ENCODE data around the gene NDEL1. TPM values are rescaled to one million over a fixed set of nuclear protein-coding genes. Genes with fewer than 3 reads are reported as not detected.

NDEL1 gene
- total RNA-seq, 1 donor from 2014 or later, result 51.7 TPM

DNA sequence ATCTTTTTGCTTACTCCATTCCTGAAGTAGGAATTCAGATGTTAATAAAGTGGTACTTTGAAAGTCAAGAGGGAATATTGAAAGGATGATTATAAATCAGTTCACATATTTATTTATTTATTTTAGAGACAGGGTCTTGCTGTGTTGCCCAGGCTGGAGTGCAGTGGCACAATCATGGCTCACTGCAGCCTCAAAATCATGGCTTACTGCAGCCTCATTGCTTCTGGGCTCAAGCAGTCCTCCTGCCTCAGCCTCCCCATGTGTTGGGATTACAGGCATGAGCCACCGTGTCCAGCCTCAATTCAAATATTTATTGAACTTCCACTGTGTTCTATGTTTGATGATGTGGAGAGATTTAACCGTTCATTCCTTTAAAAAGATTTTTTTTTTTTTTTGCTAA, 6.6 kb downstream of the NDEL1 start:
- no peak for DNase-seq
- no peaks in the 10 kb centered on the region for H3K9me3 Mint-ChIP-seq (ENCODE audit: unreplicated experiment)
- TF ChIP-seq, protein P1, sequence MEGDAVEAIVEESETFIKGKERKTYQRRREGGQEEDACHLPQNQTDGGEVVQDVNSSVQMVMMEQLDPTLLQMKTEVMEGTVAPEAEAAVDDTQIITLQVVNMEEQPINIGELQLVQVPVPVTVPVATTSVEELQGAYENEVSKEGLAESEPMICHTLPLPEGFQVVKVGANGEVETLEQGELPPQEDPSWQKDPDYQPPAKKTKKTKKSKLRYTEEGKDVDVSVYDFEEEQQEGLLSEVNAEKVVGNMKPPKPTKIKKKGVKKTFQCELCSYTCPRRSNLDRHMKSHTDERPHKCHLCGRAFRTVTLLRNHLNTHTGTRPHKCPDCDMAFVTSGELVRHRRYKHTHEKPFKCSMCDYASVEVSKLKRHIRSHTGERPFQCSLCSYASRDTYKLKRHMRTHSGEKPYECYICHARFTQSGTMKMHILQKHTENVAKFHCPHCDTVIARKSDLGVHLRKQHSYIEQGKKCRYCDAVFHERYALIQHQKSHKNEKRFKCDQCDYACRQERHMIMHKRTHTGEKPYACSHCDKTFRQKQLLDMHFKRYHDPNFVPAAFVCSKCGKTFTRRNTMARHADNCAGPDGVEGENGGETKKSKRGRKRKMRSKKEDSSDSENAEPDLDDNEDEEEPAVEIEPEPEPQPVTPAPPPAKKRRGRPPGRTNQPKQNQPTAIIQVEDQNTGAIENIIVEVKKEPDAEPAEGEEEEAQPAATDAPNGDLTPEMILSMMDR (IDR thresholded peaks at IDR 0.05; ENCODE audit: partially characterized antibody, unreplicated experiment), result no peak
- H3K27me3 Mint-ChIP-seq (ENCODE audit: unreplicated experiment), result no peaks in the 10 kb centered on the region
- H3K27ac Mint-ChIP-seq (ENCODE audit: unreplicated experiment), result no peak overlapping the region
- no peaks in the 10 kb centered on the region for H3K36me3 Mint-ChIP-seq (ENCODE audit: unreplicated experiment)
- no peak overlapping the region for H3K4me3 Mint-ChIP-seq (ENCODE audit: unreplicated experiment)
- peaks cover 1% of the 10 kb centered on the region for H3K4me1 Mint-ChIP-seq (ENCODE audit: low read depth, unreplicated experiment)

DNA sequence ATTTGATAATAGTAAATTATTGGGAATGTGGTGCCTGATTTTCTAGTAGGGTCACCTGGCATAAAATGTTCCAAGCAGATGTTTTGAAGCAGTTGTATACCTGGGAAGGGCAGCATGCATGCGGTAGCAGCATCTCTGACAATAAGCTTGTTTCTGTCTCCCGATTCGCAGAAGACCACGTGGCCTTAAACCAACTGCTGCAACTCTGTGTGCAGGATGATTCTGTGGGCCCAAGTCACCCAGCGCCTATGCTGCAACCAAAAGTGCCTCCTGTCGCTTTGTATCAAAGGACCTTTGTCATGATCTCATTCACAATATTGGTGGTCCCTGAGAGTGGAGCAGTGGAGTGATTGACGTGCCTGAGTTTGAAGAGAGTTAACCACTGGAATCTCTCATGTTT, 8.1 kb downstream of the NDEL1 start:
- no peak overlapping the region for H3K27ac Mint-ChIP-seq (ENCODE audit: unreplicated experiment)

DNA sequence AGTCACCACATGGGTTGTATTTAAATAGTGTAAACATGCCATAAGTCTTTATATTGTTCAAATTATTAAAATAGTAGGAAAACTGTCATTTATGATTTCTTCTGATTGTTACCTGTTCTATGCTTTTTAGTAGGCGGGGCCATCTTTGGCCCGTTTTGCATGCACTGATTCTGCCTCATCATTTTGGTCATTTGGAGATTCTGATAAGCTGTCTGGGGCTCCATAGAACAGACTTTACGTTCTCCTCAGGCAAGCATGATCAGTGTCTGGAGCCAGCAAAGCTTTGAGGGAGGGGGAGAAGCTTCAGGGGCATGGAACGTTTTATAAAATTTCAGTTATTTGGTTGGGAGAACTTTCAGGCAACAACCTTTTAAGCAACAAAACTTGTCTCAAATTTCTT, 8.8 kb downstream of the NDEL1 start:
- H3K4me1 Mint-ChIP-seq (ENCODE audit: low read depth, unreplicated experiment), result no peaks in the 10 kb centered on the region

More for the DNA sequence above, 8.1 kb downstream of the NDEL1 start:
- Mint-ChIP-seq H3K4me1 (ENCODE audit: low read depth, unreplicated experiment) (no peaks in the 10 kb centered on the region), H3K4me3 (ENCODE audit: unreplicated experiment) (no peak overlapping the region), H3K36me3 (ENCODE audit: unreplicated experiment) (no peaks in the 10 kb centered on the region), H3K9me3 (ENCODE audit: unreplicated experiment) (no peaks in the 10 kb centered on the region), H3K27me3 (ENCODE audit: unreplicated experiment) (no peaks in the 10 kb centered on the region)
- TF ChIP-seq, protein P1 (IDR thresholded peaks at IDR 0.05; ENCODE audit: partially characterized antibody, unreplicated experiment), result no peak
- no peak for DNase-seq

DNA sequence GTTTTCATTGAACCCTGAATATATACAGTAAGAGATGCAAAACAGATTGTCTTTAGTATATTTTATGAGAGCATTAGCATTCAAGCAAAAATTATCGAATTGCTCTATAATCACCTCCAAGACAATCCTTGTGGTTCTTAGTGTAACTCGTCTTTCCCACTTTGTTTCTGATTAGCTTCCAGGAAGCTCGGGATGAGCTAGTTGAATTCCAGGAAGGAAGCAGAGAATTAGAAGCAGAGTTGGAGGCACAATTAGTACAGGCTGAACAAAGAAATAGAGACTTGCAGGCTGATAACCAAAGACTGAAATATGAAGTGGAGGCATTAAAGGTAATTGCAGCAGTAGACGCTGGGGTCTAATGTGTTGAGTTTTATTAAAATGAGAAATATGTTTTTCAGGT, 9.9 kb downstream of the NDEL1 start:
- Mint-ChIP-seq H3K36me3 (ENCODE audit: unreplicated experiment) (no peaks in the 10 kb centered on the region), H3K27ac (ENCODE audit: unreplicated experiment) (no peak overlapping the region), H3K4me3 (ENCODE audit: unreplicated experiment) (no peak overlapping the region), H3K27me3 (ENCODE audit: unreplicated experiment) (no peaks in the 10 kb centered on the region), H3K9me3 (ENCODE audit: unreplicated experiment) (no peaks in the 10 kb centered on the region), H3K4me1 (ENCODE audit: low read depth, unreplicated experiment) (no peaks in the 10 kb centered on the region)
- no peak for DNase-seq
- TF ChIP-seq, protein P1 (IDR thresholded peaks at IDR 0.05; ENCODE audit: partially characterized antibody, unreplicated experiment), result no peak

More for the DNA sequence above, 8.8 kb downstream of the NDEL1 start:
- TF ChIP-seq, protein P1 (IDR thresholded peaks at IDR 0.05; ENCODE audit: partially characterized antibody, unreplicated experiment), result no peak
- Mint-ChIP-seq H3K27me3 (ENCODE audit: unreplicated experiment) (no peaks in the 10 kb centered on the region), H3K27ac (ENCODE audit: unreplicated experiment) (no peak overlapping the region), H3K36me3 (ENCODE audit: unreplicated experiment) (no peaks in the 10 kb centered on the region), H3K9me3 (ENCODE audit: unreplicated experiment) (no peaks in the 10 kb centered on the region), H3K4me3 (ENCODE audit: unreplicated experiment) (no peak overlapping the region)
- DNase-seq, result no peak

DNA sequence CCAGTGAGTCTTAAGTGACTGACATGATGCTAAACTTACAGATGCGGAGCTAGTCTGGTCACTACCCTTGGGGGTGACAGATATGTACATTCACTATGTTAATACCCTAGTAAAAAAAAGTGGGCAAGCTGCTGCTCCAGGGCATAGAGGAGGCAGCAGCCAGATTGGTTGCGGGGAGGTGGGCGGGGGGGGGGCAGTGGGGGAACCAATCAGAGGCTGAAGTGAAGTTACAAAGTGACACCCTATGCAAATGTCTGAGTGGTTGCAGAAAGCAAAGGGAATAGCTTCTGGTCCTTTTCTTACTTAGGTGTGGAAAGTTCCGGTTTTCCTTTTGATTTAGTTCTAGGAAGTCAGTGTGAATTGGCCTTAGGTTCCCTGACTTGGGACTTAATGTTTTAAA, 12.1 kb downstream of the NDEL1 start:
- no peak for DNase-seq
- H3K4me3 Mint-ChIP-seq (ENCODE audit: unreplicated experiment), result no peak overlapping the region
- H3K27ac Mint-ChIP-seq (ENCODE audit: unreplicated experiment), result no peak overlapping the region
- no peaks in the 10 kb centered on the region for H3K27me3 Mint-ChIP-seq (ENCODE audit: unreplicated experiment)
- H3K4me1 Mint-ChIP-seq (ENCODE audit: low read depth, unreplicated experiment), result no peaks in the 10 kb centered on the region
- H3K9me3 Mint-ChIP-seq (ENCODE audit: unreplicated experiment), result no peaks in the 10 kb centered on the region
- no peaks in the 10 kb centered on the region for H3K36me3 Mint-ChIP-seq (ENCODE audit: unreplicated experiment)
- TF ChIP-seq, protein P1 (IDR thresholded peaks at IDR 0.05; ENCODE audit: partially characterized antibody, unreplicated experiment), result no peak

All from glutamatergic neuron (in vitro differentiated cells).